PC-3 (cell line): Measurements from ENCODE around the gene NABP1. TPM values are rescaled to one million over a fixed set of nuclear protein-coding genes. Genes with fewer than 3 reads are reported as not detected.

Experiments used
- ATAC-seq: fragments of 200-7000 bp; cut with Tn5 transposase; 2 replicates; pipeline ENCODE4 v1.9.1; 2020; ENCODE audit warnings: mild to moderate bottlenecking, moderate library complexity
- BruUV-seq: library from RNA; stranded (reverse); fragments of 400-500 nt; replicated peaks from 2 replicates; lab custom pipeline; 2021; lab: Mats Ljungman, UMichigan
- CTCF ChIA-PET: fragments of 300-600 bp; sonication (Branson Sonifier 250); formaldehyde crosslinking; loops from one replicate; lab custom pipeline; 2022; ENCODE audit warnings: antibody characterized with exemption; lab: Charles Lee
- POLR2A ChIA-PET: fragments of 300-600 bp; sonication (Branson Sonifier 250); formaldehyde crosslinking; loops from one replicate; lab custom pipeline; 2022; ENCODE audit warnings: antibody characterized with exemption; ENCODE audit not compliant: unreplicated experiment; lab: Charles Lee
- DNase-seq: peaks from one replicate; pipeline ENCODE4 v3.0.0-alpha.2; 2015
- H2AFZ ChIP-seq: fragments of 300-600 bp; sonication (generic); 2 replicates; pipeline ENCODE4 v1.6.0; 2016; ENCODE audit warnings: antibody characterized with exemption, low read length
- H3F3A ChIP-seq: fragments of 300-600 bp; sonication (generic); one replicate; pipeline ENCODE4 v1.6.0; 2017; ENCODE audit warnings: antibody characterized with exemption, low read length, control low read depth, mild to moderate bottlenecking; ENCODE audit not compliant: unreplicated experiment
- H3K27ac ChIP-seq: fragments of 300-600 bp; sonication (generic); 2 replicates; pipeline ENCODE4 v1.5.1; 2016; ENCODE audit warnings: mild to moderate bottlenecking, low read length
- H3K27me3 ChIP-seq: fragments of 300-600 bp; sonication (generic); 2 replicates; pipeline ENCODE4 v1.6.1; 2016; ENCODE audit warnings: low read length, mixed read lengths
- H3K36me3 ChIP-seq: fragments of 300-600 bp; sonication (generic); 2 replicates; pipeline ENCODE4 v1.6.1; 2016; ENCODE audit warnings: low read depth, mixed run types, low read length, mixed read lengths
- H3K4me1 ChIP-seq: fragments of 300-600 bp; sonication (generic); 2 replicates; pipeline ENCODE4 v1.5.1; 2016; ENCODE audit warnings: low read length; ENCODE audit not compliant: insufficient read depth
- H3K4me2 ChIP-seq: fragments of 300-600 bp; sonication (generic); 2 replicates; pipeline ENCODE4 v1.6.0; 2016; ENCODE audit warnings: low read length
- H3K4me3 ChIP-seq: fragments of 300-600 bp; sonication (generic); 2 replicates; pipeline ENCODE4 v1.5.1; 2016; ENCODE audit warnings: mild to moderate bottlenecking, low read length, mixed read lengths
- H3K79me2 ChIP-seq: fragments of 300-600 bp; sonication (generic); 2 replicates; pipeline ENCODE4 v1.6.1; 2017; ENCODE audit warnings: low read length, mixed read lengths
- H3K9ac ChIP-seq: fragments of 300-600 bp; sonication (generic); 2 replicates; pipeline ENCODE4 v1.6.0; 2016; ENCODE audit warnings: mild to moderate bottlenecking, low read length
- H3K9me2 ChIP-seq: fragments of 300-600 bp; sonication (generic); replicated peaks from 2 replicates; pipeline ENCODE4 v1.6.1; 2016; ENCODE audit warnings: mixed run types, low read length, mixed read lengths
- H3K9me3 ChIP-seq: fragments of 300-600 bp; sonication (generic); 2 replicates; pipeline ENCODE4 v1.6.1; 2016; ENCODE audit warnings: low read length, mixed read lengths
- H4K20me1 ChIP-seq: fragments of 300-600 bp; sonication (generic); 2 replicates; pipeline ENCODE4 v1.6.1; 2016; ENCODE audit warnings: low read length, mixed read lengths
- EZH2 ChIP-seq: fragments of 300-600 bp; sonication (generic); IDR thresholded peaks from one replicate; pipeline ENCODE4 v1.6.1; 2017; ENCODE audit warnings: antibody characterized with exemption, mild to moderate bottlenecking, low read length; ENCODE audit not compliant: unreplicated experiment
- EZH2phosphoT487 ChIP-seq: fragments of 300-600 bp; sonication (generic); IDR thresholded peaks from 2 replicates; pipeline ENCODE4 v1.6.1; 2018; ENCODE audit warnings: mild to moderate bottlenecking, antibody characterized with exemption, low read length, borderline replicate concordance
- intact Hi-C: fragments of 100-400 bp; cut with micrococcal nuclease; formaldehyde crosslinking; loops from 2 replicates; pipeline ENCODE4 v1.9.0; 2023
- total RNA-seq: library from RNA; depleted of rRNA; stranded (reverse); fragments of >200 nt; gene quantifications from 2 replicates; pipeline ENCODE4 v1.2.3, GENCODE V29; 2014
- TF ChIP-seq, protein P1 (sequence below): fragments of 300-600 bp; sonication (generic); conservative IDR thresholded peaks from 2 replicates; pipeline ENCODE4 v1.5.1; 2017; ENCODE audit warnings: antibody characterized with exemption, low read depth, mild to moderate bottlenecking, low read length

Gene NABP1
- total RNA-seq, 1 experiment from 2014 or later = 56.8 TPM

GRCh38 chr2:191638079-191638801 lies 39.7 kb upstream of the NABP1 start:
- no peaks in the 10 kb centered on the region for H3K9me3 ChIP-seq
- H2AFZ ChIP-seq = 0 out of 2 replicates have a peak overlapping the region, but pooled peaks have one; percentile 23
- ATAC-seq (peak; percentile 61), DNase-seq (peak; percentile 95)
- no TSS peak for BruUV-seq
- ChIA-PET CTCF (interaction anchor here (0.6 to 1.0 kb wide), 3 partner anchors 67 to 586 kb away, joined by 4 read pairs; no protein-coding TSS in a partner anchor), POLR2A (interaction anchor here (0.6 to 3.8 kb wide), 7 partner anchors 8 to 421 kb away, joined by 3 to 52 read pairs (median 4); partner anchors contain the start of gene NABP1)
- H3K9ac ChIP-seq = peak overlapping the region; percentile 92
- H3K27me3 ChIP-seq = no peaks in the 10 kb centered on the region
- peaks cover 23% of the 10 kb centered on the region for H3F3A ChIP-seq
- peak overlapping the region; percentile 60 for H3K4me3 ChIP-seq
- H3K79me2 ChIP-seq = no peaks in the 10 kb centered on the region
- no peaks in the 10 kb centered on the region for H4K20me1 ChIP-seq
- H3K27ac ChIP-seq = peak overlapping the region; percentile 99
- peak overlapping the region; percentile 90 for H3K4me2 ChIP-seq
- TF ChIP-seq, protein P1, sequence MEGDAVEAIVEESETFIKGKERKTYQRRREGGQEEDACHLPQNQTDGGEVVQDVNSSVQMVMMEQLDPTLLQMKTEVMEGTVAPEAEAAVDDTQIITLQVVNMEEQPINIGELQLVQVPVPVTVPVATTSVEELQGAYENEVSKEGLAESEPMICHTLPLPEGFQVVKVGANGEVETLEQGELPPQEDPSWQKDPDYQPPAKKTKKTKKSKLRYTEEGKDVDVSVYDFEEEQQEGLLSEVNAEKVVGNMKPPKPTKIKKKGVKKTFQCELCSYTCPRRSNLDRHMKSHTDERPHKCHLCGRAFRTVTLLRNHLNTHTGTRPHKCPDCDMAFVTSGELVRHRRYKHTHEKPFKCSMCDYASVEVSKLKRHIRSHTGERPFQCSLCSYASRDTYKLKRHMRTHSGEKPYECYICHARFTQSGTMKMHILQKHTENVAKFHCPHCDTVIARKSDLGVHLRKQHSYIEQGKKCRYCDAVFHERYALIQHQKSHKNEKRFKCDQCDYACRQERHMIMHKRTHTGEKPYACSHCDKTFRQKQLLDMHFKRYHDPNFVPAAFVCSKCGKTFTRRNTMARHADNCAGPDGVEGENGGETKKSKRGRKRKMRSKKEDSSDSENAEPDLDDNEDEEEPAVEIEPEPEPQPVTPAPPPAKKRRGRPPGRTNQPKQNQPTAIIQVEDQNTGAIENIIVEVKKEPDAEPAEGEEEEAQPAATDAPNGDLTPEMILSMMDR = no peak
- no peak for TF ChIP-seq EZH2
- TF ChIP-seq EZH2phosphoT487 = no peak
- H3K9me2 ChIP-seq = no peaks in the 10 kb centered on the region
- peaks cover 61% of the 10 kb centered on the region for H3K4me1 ChIP-seq
- intact Hi-C loops = loop anchor here (1.0 kb wide), 5 partner anchors 8 to 67 kb away; partner anchors contain the start of gene NABP1
- no peaks in the 10 kb centered on the region for H3K36me3 ChIP-seq

DNA sequence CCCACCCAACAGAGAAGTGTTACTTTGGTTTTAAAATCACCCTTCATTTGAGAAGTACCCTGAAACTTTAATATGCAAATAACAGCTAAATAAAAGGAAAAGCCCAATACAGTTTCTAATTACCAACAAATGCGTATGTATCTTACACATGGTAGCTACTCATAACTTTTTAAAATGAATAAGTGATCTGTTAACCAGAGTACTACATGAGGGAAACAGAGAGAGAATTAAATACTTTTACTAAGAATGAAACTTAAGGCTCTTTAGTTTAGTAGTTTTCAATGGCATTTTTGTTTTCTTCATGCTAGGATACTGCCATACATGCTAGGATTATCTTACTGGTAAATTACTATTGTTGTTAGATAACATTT lies 39.1 kb upstream of the NABP1 start:
- no peak for TF ChIP-seq EZH2
- no peak for TF ChIP-seq EZH2phosphoT487
- TF ChIP-seq, protein P1 = no peak
- no peaks in the 10 kb centered on the region for H3K9me3 ChIP-seq
- ChIA-PET CTCF (interaction anchor here (1.0 kb wide), 1 partner anchor 68 kb away, joined by 4 read pairs; no protein-coding TSS in a partner anchor), POLR2A (interaction anchor here (0.6 to 3.8 kb wide), 3 partner anchors 7 to 65 kb away, joined by 3 to 52 read pairs (median 4); partner anchors contain the start of gene NABP1)
- 0 out of 2 replicates have a peak overlapping the region, but pooled peaks have one; percentile 23 for H2AFZ ChIP-seq
- H3K9me2 ChIP-seq = no peaks in the 10 kb centered on the region
- H3K4me3 ChIP-seq = peak overlapping the region; percentile 60; the same call in 1 of the 2 replicates
- no peaks in the 10 kb centered on the region for H3K79me2 ChIP-seq
- intact Hi-C loops = loop anchor here (1.0 kb wide), 5 partner anchors 8 to 67 kb away; partner anchors contain the start of gene NABP1
- ATAC-seq (no peak), DNase-seq (no peak)
- peaks cover 61% of the 10 kb centered on the region for H3K4me1 ChIP-seq
- no peaks in the 10 kb centered on the region for H4K20me1 ChIP-seq
- H3F3A ChIP-seq = peaks cover 23% of the 10 kb centered on the region
- peak overlapping the region; percentile 99 for H3K27ac ChIP-seq
- no peaks in the 10 kb centered on the region for H3K27me3 ChIP-seq
- no peaks in the 10 kb centered on the region for H3K36me3 ChIP-seq
- H3K9ac ChIP-seq = peak overlapping the region; percentile 92
- BruUV-seq = TSS peak; percentile 26
- H3K4me2 ChIP-seq = peak overlapping the region; percentile 90
